ENCODE measurements around the gene SNTA1. TPM values are rescaled to one million over a fixed set of nuclear protein-coding genes. Genes with fewer than 3 reads are reported as not detected.

The SNTA1 gene
- polyA plus RNA-seq, 3 donors: 0.56 to 0.93 (median 0.63) TPM

- H3K9ac ChIP-seq (ENCODE audit: insufficient read depth, low read length, poor library complexity, severe bottlenecking): no peak overlapping the region
- TF ChIP-seq CTCF (IDR thresholded peaks at IDR 0.05): no peak
- DNase-seq: no peak
- H4K20me1 ChIP-seq (ENCODE audit: insufficient read depth, low read length): peaks cover 5% of the 10 kb centered on the region
- Mint-ChIP-seq H3K27me3 (ENCODE audit: low read depth in 3 of 3) (peaks cover 0 to 5% (median 3%) of the 10 kb centered on the region in 3 donors), H3K27ac (no peak overlapping the region), H3K4me1 (peaks cover 27% of the 10 kb centered on the region), H3K9me3 (peaks cover 0 to 1% (median 0%) of the 10 kb centered on the region in 7 donors), H3K4me3 (no peak overlapping the region), H3K36me3 (peaks cover 0 to 5% of the 10 kb centered on the region in 2 donors)
- peaks cover 21% of the 10 kb centered on the region for H3K79me2 ChIP-seq (ENCODE audit: insufficient read depth, low read length)
- peaks cover 24% of the 10 kb centered on the region in 2 donors for H3K4me1 ChIP-seq (ENCODE audit: control insufficient read depth in 1 of 2, insufficient read depth in 2 of 2, low read length in 2 of 2)
- intact Hi-C loops (cut with micrococcal nuclease): no loop called here
- H3K36me3 ChIP-seq (replicated peaks in 1 of 2; ENCODE audit: control insufficient read depth in 1 of 2, insufficient read depth in 2 of 2, low read length in 2 of 2): no peaks in the 10 kb centered on the region
- WGBS (ENCODE audit: insufficient coverage): no CpG with 5 or more reads among the region's 2 CpGs
- H2AFZ ChIP-seq (ENCODE audit: insufficient read depth, low read depth, low read length, poor library complexity, severe bottlenecking): no peak overlapping the region
- H3K4me2 ChIP-seq (replicated peaks; ENCODE audit: extremely low read depth, low read length, poor library complexity, severe bottlenecking): no peak overlapping the region
- H3K4me3 ChIP-seq (replicated peaks in 1 of 3; ENCODE audit: low read depth in 2 of 3, low read length in 3 of 3): no peak overlapping the region
- H3K9me3 ChIP-seq (replicated peaks in 1 of 2; ENCODE audit: control insufficient read depth in 1 of 2, insufficient read depth in 1 of 2, low read length in 2 of 2): no peaks in the 10 kb centered on the region
- no peak overlapping the region for H3K27ac ChIP-seq (ENCODE audit: low read depth in 1 of 2, low read length in 2 of 2)
- no peaks in the 10 kb centered on the region for H3K27me3 ChIP-seq (ENCODE audit: control insufficient read depth in 2 of 2, insufficient read depth in 2 of 2, low read length in 2 of 2)
Measured at GRCh38 chr20:33404281-33404680, 39.3 kb downstream of the SNTA1 start.

- Histone ChIP-seq H3K4me3 (replicated peaks in 1 of 3; ENCODE audit: low read depth in 2 of 3, low read length in 3 of 3) (peak overlapping the region; percentile 67 to 97 (median 84)), H3K36me3 (replicated peaks in 1 of 2; ENCODE audit: control insufficient read depth in 1 of 2, insufficient read depth in 2 of 2, low read length in 2 of 2) (peaks cover 0 to 7% of the 10 kb centered on the region in 2 donors), H3K9me3 (replicated peaks in 1 of 2; ENCODE audit: control insufficient read depth in 1 of 2, insufficient read depth in 1 of 2, low read length in 2 of 2) (no peaks in the 10 kb centered on the region), H3K9ac (ENCODE audit: insufficient read depth, low read length, poor library complexity, severe bottlenecking) (peak overlapping the region; percentile 81), H3K4me1 (ENCODE audit: control insufficient read depth in 1 of 2, insufficient read depth in 2 of 2, low read length in 2 of 2) (peaks cover 25 to 26% of the 10 kb centered on the region in 2 donors), H3K27ac (ENCODE audit: low read depth in 1 of 2, low read length in 2 of 2) (no peak overlapping the region), H3K4me2 (replicated peaks; ENCODE audit: extremely low read depth, low read length, poor library complexity, severe bottlenecking) (peak overlapping the region; percentile 88), H4K20me1 (ENCODE audit: insufficient read depth, low read length) (peaks cover 27% of the 10 kb centered on the region), H3K79me2 (ENCODE audit: insufficient read depth, low read length) (peaks cover 44% of the 10 kb centered on the region), H3K27me3 (ENCODE audit: control insufficient read depth in 2 of 2, insufficient read depth in 2 of 2, low read length in 2 of 2) (no peaks in the 10 kb centered on the region), H2AFZ (ENCODE audit: insufficient read depth, low read depth, low read length, poor library complexity, severe bottlenecking) (peak overlapping the region; percentile 92)
- H3K27me3 Mint-ChIP-seq (ENCODE audit: low read depth in 3 of 3): peaks cover 0 to 3% (median 3%) of the 10 kb centered on the region in 3 donors
- peak overlapping the region; percentile 87 to 96 for H3K4me3 Mint-ChIP-seq
- no peak for DNase-seq
- no peak for TF ChIP-seq CTCF (IDR thresholded peaks at IDR 0.05)
- peaks cover 29% of the 10 kb centered on the region for H3K4me1 Mint-ChIP-seq
- 50% methylated on average over 7 of the region's 8 CpGs for WGBS (ENCODE audit: insufficient coverage)
- intact Hi-C loops (cut with micrococcal nuclease): no loop called here
- peak overlapping the region; percentile 0 to 80 (median 66) for H3K27ac Mint-ChIP-seq
- peaks cover 0 to 6% of the 10 kb centered on the region in 2 donors for H3K36me3 Mint-ChIP-seq
- no peaks in the 10 kb centered on the region for H3K9me3 Mint-ChIP-seq
Measured at GRCh38 chr20:33401921-33402369, 41.6 kb downstream of the SNTA1 start.

All from CD14-positive monocyte (primary cell).